SK-N-SH treated with all-trans-retinoic acid at 6 μM for 48 hours (cell line): ENCODE results near the gene DCTD.

Source experiments
- ATAC-seq: fragments of 200-7000 bp; cut with Tn5 transposase; 3 replicates; pipeline ENCODE4 v1.9.1; 2020; ENCODE audit warnings: mild to moderate bottlenecking, moderate library complexity
- ARNTL ChIP-seq: fragments of 450-650 bp; formaldehyde crosslinking; IDR thresholded peaks from 2 replicates; pipeline ENCODE4 v1.5.0; 2020; ENCODE audit warnings: low read depth, mild to moderate bottlenecking, moderate library complexity, borderline replicate concordance
- BACH2 ChIP-seq: fragments of 250-450 bp; sonication (Bioruptor Pico); IDR thresholded peaks from 2 replicates; pipeline ENCODE4 v1.9.0; 2021; ENCODE audit warnings: mild to moderate bottlenecking, borderline replicate concordance
- CSDC2 ChIP-seq: fragments of 250-450 bp; sonication (Bioruptor Pico); IDR thresholded peaks from 2 replicates; pipeline ENCODE4 v1.5.0; 2020; ENCODE audit warnings: mild to moderate bottlenecking, moderate library complexity
- ESRRG ChIP-seq: fragments of 250-450 bp; sonication (Bioruptor Pico); IDR thresholded peaks from 2 replicates; pipeline ENCODE4 v1.6.1; 2021; ENCODE audit warnings: mild to moderate bottlenecking
- ISL1 ChIP-seq: fragments of 250-450 bp; sonication (Bioruptor Pico); IDR thresholded peaks from 2 replicates; pipeline ENCODE4 v2.1.2; 2022; ENCODE audit warnings: mild to moderate bottlenecking, moderate library complexity
- OSR1 ChIP-seq: fragments of 250-450 bp; sonication (Bioruptor Pico); IDR thresholded peaks from 2 replicates; pipeline ENCODE4 v1.8.0; 2022; ENCODE audit warnings: moderate library complexity, mild to moderate bottlenecking, inconsistent platforms
- RARB ChIP-seq: fragments of 250-450 bp; sonication (Bioruptor Pico); IDR thresholded peaks from 2 replicates; pipeline ENCODE4 v1.8.0; 2021; ENCODE audit warnings: mild to moderate bottlenecking, moderate library complexity
- SNAI2 ChIP-seq: fragments of 250-450 bp; sonication (Bioruptor Pico); IDR thresholded peaks from 2 replicates; pipeline ENCODE4 v1.5.0; 2020; ENCODE audit warnings: mild to moderate bottlenecking, moderate library complexity
- TCF4 ChIP-seq: fragments of 250-450 bp; sonication (Bioruptor Pico); IDR thresholded peaks from 2 replicates; pipeline ENCODE4 v1.8.0; 2021; ENCODE audit warnings: mild to moderate bottlenecking, moderate library complexity, borderline replicate concordance
- TOX ChIP-seq: fragments of 250-450 bp; sonication (Bioruptor Pico); IDR thresholded peaks from 2 replicates; pipeline ENCODE4 v1.8.0; 2021; ENCODE audit warnings: mild to moderate bottlenecking, moderate library complexity, borderline replicate concordance
- ZC3H10 ChIP-seq: fragments of 250-450 bp; sonication (Bioruptor Pico); IDR thresholded peaks from 2 replicates; pipeline ENCODE4 v1.5.1; 2021; ENCODE audit warnings: mild to moderate bottlenecking, moderate library complexity
- ZFP3 ChIP-seq: fragments of 250-450 bp; sonication (Bioruptor Pico); IDR thresholded peaks from 2 replicates; pipeline ENCODE4 v1.5.0; 2020; ENCODE audit warnings: mild to moderate bottlenecking, moderate library complexity
- ZFP30 ChIP-seq: fragments of 450-650 bp; formaldehyde crosslinking; IDR thresholded peaks from 2 replicates; pipeline ENCODE4 v1.5.0; 2022; ENCODE audit warnings: mild to moderate bottlenecking, moderate library complexity
- ZNF565 ChIP-seq: fragments of 450-650 bp; formaldehyde crosslinking; conservative IDR thresholded peaks from 2 replicates; pipeline ENCODE4 v1.5.0; 2020; ENCODE audit warnings: low read depth, mild to moderate bottlenecking, moderate library complexity
- ZNF70 ChIP-seq: fragments of 450-650 bp; formaldehyde crosslinking; IDR thresholded peaks from 2 replicates; pipeline ENCODE4 v1.5.0; 2020; ENCODE audit warnings: mild to moderate bottlenecking, moderate library complexity
- ZNF8 ChIP-seq: fragments of 450-650 bp; formaldehyde crosslinking; IDR thresholded peaks from 2 replicates; pipeline ENCODE4 v1.5.0; 2020; ENCODE audit warnings: mild to moderate bottlenecking, moderate library complexity
- TF ChIP-seq, protein P1 (sequence below): fragments of 250-450 bp; sonication (Bioruptor Pico); IDR thresholded peaks from 2 replicates; pipeline ENCODE4 v1.8.0; 2020; ENCODE audit warnings: mild to moderate bottlenecking, moderate library complexity, borderline replicate concordance
- TF ChIP-seq, protein P2 (sequence below): fragments of 250-450 bp; sonication (Bioruptor Pico); IDR thresholded peaks from 2 replicates; pipeline ENCODE4 v1.5.0; 2020; ENCODE audit warnings: mild to moderate bottlenecking, moderate library complexity
- TF ChIP-seq, protein P3 (sequence below): fragments of 250-450 bp; sonication (Bioruptor Pico); IDR thresholded peaks from 2 replicates; pipeline ENCODE4 v1.5.1; 2021; ENCODE audit warnings: mild to moderate bottlenecking, moderate library complexity
- TF ChIP-seq, protein P4 (sequence below): fragments of 250-450 bp; sonication (Bioruptor Pico); IDR thresholded peaks from 2 replicates; pipeline ENCODE4 v1.8.0; 2021; ENCODE audit warnings: low read depth, mild to moderate bottlenecking, moderate library complexity, borderline replicate concordance
- TF ChIP-seq, protein P5 (sequence below): fragments of 250-450 bp; sonication (Bioruptor Pico); IDR thresholded peaks from 2 replicates; pipeline ENCODE4 v1.5.1; 2020; ENCODE audit warnings: low read depth, mild to moderate bottlenecking, moderate library complexity

DCTD gene

DNA sequence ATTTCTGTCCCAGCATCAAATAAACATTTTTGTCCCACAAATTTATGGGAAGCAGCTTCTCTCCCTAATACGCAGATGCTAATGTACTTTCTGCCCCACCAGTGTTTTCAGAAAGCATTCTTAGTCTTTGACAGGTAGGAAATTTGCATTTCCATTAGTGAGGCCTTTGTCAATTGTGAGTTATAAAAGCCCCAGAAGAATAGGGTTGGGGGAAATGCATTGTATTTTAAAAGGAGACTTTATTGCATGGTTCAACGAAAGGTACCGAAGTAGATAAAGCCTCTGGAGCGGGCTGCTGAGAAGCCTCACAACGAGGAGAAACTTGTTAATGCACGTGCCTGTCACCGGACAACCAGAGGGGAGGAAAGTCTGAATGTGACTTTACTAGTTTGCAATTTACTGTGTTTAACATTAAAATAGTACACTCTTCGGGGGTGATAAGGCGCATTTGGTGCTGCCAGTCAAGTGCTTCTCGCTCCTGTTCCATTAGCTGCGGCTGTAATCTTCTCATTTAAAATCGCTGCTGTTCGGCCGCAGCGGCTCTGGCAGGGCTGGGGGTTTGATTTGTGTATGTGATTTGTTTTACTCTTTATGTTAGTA is 63.4 kb downstream of the DCTD start:
- no peak for ATAC-seq
- TF ChIP-seq ZNF565 = no peak
- no peak for TF ChIP-seq ZFP30
- TF ChIP-seq TOX = no peak
- TF ChIP-seq, protein P1, sequence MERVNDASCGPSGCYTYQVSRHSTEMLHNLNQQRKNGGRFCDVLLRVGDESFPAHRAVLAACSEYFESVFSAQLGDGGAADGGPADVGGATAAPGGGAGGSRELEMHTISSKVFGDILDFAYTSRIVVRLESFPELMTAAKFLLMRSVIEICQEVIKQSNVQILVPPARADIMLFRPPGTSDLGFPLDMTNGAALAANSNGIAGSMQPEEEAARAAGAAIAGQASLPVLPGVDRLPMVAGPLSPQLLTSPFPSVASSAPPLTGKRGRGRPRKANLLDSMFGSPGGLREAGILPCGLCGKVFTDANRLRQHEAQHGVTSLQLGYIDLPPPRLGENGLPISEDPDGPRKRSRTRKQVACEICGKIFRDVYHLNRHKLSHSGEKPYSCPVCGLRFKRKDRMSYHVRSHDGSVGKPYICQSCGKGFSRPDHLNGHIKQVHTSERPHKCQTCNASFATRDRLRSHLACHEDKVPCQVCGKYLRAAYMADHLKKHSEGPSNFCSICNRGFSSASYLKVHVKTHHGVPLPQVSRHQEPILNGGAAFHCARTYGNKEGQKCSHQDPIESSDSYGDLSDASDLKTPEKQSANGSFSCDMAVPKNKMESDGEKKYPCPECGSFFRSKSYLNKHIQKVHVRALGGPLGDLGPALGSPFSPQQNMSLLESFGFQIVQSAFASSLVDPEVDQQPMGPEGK (CRISPR knock-in tag) = no peak
- TF ChIP-seq ZNF8 (CRISPR knock-in tag) = no peak
- TF ChIP-seq ISL1 (CRISPR knock-in tag) = no peak
- TF ChIP-seq, protein P2, sequence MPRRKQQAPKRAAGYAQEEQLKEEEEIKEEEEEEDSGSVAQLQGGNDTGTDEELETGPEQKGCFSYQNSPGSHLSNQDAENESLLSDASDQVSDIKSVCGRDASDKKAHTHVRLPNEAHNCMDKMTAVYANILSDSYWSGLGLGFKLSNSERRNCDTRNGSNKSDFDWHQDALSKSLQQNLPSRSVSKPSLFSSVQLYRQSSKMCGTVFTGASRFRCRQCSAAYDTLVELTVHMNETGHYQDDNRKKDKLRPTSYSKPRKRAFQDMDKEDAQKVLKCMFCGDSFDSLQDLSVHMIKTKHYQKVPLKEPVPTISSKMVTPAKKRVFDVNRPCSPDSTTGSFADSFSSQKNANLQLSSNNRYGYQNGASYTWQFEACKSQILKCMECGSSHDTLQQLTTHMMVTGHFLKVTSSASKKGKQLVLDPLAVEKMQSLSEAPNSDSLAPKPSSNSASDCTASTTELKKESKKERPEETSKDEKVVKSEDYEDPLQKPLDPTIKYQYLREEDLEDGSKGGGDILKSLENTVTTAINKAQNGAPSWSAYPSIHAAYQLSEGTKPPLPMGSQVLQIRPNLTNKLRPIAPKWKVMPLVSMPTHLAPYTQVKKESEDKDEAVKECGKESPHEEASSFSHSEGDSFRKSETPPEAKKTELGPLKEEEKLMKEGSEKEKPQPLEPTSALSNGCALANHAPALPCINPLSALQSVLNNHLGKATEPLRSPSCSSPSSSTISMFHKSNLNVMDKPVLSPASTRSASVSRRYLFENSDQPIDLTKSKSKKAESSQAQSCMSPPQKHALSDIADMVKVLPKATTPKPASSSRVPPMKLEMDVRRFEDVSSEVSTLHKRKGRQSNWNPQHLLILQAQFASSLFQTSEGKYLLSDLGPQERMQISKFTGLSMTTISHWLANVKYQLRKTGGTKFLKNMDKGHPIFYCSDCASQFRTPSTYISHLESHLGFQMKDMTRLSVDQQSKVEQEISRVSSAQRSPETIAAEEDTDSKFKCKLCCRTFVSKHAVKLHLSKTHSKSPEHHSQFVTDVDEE (CRISPR knock-in tag) = no peak
- no peak for TF ChIP-seq CSDC2 (CRISPR knock-in tag)
- no peak for TF ChIP-seq ZC3H10 (CRISPR knock-in tag)
- TF ChIP-seq, protein P3, sequence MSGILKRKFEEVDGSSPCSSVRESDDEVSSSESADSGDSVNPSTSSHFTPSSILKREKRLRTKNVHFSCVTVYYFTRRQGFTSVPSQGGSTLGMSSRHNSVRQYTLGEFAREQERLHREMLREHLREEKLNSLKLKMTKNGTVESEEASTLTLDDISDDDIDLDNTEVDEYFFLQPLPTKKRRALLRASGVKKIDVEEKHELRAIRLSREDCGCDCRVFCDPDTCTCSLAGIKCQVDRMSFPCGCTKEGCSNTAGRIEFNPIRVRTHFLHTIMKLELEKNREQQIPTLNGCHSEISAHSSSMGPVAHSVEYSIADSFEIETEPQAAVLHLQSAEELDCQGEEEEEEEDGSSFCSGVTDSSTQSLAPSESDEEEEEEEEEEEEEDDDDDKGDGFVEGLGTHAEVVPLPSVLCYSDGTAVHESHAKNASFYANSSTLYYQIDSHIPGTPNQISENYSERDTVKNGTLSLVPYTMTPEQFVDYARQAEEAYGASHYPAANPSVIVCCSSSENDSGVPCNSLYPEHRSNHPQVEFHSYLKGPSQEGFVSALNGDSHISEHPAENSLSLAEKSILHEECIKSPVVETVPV = no peak
- TF ChIP-seq, protein P4, sequence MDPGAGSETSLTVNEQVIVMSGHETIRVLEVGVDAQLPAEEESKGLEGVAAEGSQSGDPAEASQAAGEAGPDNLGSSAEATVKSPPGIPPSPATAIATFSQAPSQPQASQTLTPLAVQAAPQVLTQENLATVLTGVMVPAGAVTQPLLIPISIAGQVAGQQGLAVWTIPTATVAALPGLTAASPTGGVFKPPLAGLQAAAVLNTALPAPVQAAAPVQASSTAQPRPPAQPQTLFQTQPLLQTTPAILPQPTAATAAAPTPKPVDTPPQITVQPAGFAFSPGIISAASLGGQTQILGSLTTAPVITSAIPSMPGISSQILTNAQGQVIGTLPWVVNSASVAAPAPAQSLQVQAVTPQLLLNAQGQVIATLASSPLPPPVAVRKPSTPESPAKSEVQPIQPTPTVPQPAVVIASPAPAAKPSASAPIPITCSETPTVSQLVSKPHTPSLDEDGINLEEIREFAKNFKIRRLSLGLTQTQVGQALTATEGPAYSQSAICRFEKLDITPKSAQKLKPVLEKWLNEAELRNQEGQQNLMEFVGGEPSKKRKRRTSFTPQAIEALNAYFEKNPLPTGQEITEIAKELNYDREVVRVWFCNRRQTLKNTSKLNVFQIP = no peak
- TF ChIP-seq ZFP3 (CRISPR knock-in tag) = no peak
- no peak for TF ChIP-seq TCF4 (CRISPR knock-in tag)
- TF ChIP-seq ZNF70 (CRISPR knock-in tag) = no peak
- TF ChIP-seq, protein P5, sequence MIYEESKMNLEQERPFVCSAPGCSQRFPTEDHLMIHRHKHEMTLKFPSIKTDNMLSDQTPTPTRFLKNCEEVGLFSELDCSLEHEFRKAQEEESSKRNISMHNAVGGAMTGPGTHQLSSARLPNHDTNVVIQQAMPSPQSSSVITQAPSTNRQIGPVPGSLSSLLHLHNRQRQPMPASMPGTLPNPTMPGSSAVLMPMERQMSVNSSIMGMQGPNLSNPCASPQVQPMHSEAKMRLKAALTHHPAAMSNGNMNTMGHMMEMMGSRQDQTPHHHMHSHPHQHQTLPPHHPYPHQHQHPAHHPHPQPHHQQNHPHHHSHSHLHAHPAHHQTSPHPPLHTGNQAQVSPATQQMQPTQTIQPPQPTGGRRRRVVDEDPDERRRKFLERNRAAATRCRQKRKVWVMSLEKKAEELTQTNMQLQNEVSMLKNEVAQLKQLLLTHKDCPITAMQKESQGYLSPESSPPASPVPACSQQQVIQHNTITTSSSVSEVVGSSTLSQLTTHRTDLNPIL (CRISPR knock-in tag) = no peak
- TF ChIP-seq SNAI2 = no peak
- no peak for TF ChIP-seq BACH2
- TF ChIP-seq OSR1 = no peak
- TF ChIP-seq RARB (CRISPR knock-in tag) = no peak

DNA sequence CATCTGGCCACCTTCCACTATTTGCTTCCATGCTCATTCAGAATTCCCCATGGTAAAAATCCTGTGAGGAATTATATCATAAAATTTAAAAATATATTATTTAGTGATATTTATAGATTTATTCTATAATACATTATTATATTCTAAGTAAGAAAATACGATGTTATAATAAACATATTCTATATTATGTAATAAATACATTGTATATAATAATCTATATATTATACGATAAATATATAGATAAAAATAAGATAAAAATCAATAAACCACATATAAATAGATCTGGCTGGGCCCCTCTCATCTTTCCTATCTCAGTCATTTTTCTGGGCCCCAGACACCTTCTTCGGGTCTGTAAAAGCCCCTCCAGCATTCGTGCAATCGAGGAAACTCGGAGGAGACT is 68.5 kb downstream of the DCTD start:
- ATAC-seq = no peak

More for the DNA sequence above, 68.5 kb downstream of the DCTD start:
- TF ChIP-seq BACH2 = no peak
- no peak for TF ChIP-seq ZFP3 (CRISPR knock-in tag)
- TF ChIP-seq CSDC2 (CRISPR knock-in tag) = no peak
- TF ChIP-seq ZNF8 (CRISPR knock-in tag) = no peak
- TF ChIP-seq ISL1 (CRISPR knock-in tag) = no peak
- no peak for TF ChIP-seq TCF4 (CRISPR knock-in tag)
- TF ChIP-seq ESRRG (CRISPR knock-in tag) = no peak
- TF ChIP-seq TOX = no peak
- TF ChIP-seq, protein P5 (CRISPR knock-in tag) = no peak
- TF ChIP-seq, protein P4 = no peak
- no peak for TF ChIP-seq ZFP30
- TF ChIP-seq, protein P3 = no peak
- TF ChIP-seq RARB (CRISPR knock-in tag) = no peak
- TF ChIP-seq, protein P2 (CRISPR knock-in tag) = no peak
- no peak for TF ChIP-seq SNAI2
- no peak for TF ChIP-seq ARNTL (CRISPR knock-in tag)
- TF ChIP-seq ZC3H10 (CRISPR knock-in tag) = no peak
